ACC112 (cell line): Measurements from ENCODE around the gene ATP6V1G3.

Source experiments
- H2AFZ ChIP-seq: fragments of 200-600 bp; sonication (generic); one replicate; pipeline ENCODE4 v1.6.0; 2017; ENCODE audit warnings: antibody characterized with exemption, low read length; ENCODE audit not compliant: unreplicated experiment
- H3K27ac ChIP-seq: fragments of 200-600 bp; sonication (generic); 2 replicates; pipeline ENCODE4 v1.5.1; 2014; ENCODE audit warnings: low read depth, mild to moderate bottlenecking, antibody characterized with exemption, low read length, moderate library complexity
- H3K27me3 ChIP-seq: fragments of 200-600 bp; sonication (generic); 2 replicates; pipeline ENCODE4 v1.6.1; 2014; ENCODE audit warnings: mild to moderate bottlenecking, antibody characterized with exemption, low read length, moderate library complexity, mixed read lengths; ENCODE audit not compliant: insufficient read depth
- H3K36me3 ChIP-seq: fragments of 200-600 bp; sonication (generic); 2 replicates; pipeline ENCODE4 v1.6.1; 2016; ENCODE audit warnings: mild to moderate bottlenecking, antibody characterized with exemption, low read length, moderate library complexity, mixed read lengths; ENCODE audit not compliant: insufficient read depth
- H3K4me1 ChIP-seq: fragments of 200-600 bp; sonication (generic); one replicate; pipeline ENCODE4 v1.6.1; 2016; ENCODE audit warnings: low read length, mixed read lengths; ENCODE audit not compliant: insufficient read depth, unreplicated experiment, control insufficient read depth
- H3K4me3 ChIP-seq: fragments of 200-600 bp; sonication (generic); 2 replicates; pipeline ENCODE4 v1.5.1; 2014; ENCODE audit warnings: mild to moderate bottlenecking, low read depth, low read length
- H3K79me2 ChIP-seq: fragments of 200-600 bp; sonication (generic); one replicate; pipeline ENCODE4 v1.6.0; 2016; ENCODE audit warnings: low read length; ENCODE audit not compliant: control insufficient read depth, unreplicated experiment, insufficient read depth

ATP6V1G3 gene

GRCh38 chr1:198560161-198560560 is 19.7 kb upstream of the ATP6V1G3 start:
- no peak overlapping the region for H2AFZ ChIP-seq
- H3K27ac ChIP-seq = no peak overlapping the region

GRCh38 chr1:198559362-198559761 is 18.9 kb upstream of the ATP6V1G3 start:
- peaks cover 21% of the 10 kb centered on the region for H3K4me1 ChIP-seq
- H3K79me2 ChIP-seq = no peaks in the 10 kb centered on the region
- H2AFZ ChIP-seq = no peak overlapping the region
- no peaks in the 10 kb centered on the region for H3K27me3 ChIP-seq
- no peaks in the 10 kb centered on the region for H3K36me3 ChIP-seq
- no peak overlapping the region for H3K4me3 ChIP-seq
- H3K27ac ChIP-seq = no peak overlapping the region

More at GRCh38 chr1:198560161-198560560, 19.7 kb upstream of the ATP6V1G3 start:
- H3K4me1 ChIP-seq = peaks cover 21% of the 10 kb centered on the region
- no peaks in the 10 kb centered on the region for H3K36me3 ChIP-seq
- no peak overlapping the region for H3K4me3 ChIP-seq
- no peaks in the 10 kb centered on the region for H3K27me3 ChIP-seq
- H3K79me2 ChIP-seq = no peaks in the 10 kb centered on the region

GRCh38 chr1:198558402-198558801 is 17.9 kb upstream of the ATP6V1G3 start:
- H3K4me1 ChIP-seq = peaks cover 21% of the 10 kb centered on the region
- H3K27ac ChIP-seq = no peak overlapping the region
- H3K27me3 ChIP-seq = no peaks in the 10 kb centered on the region
- no peak overlapping the region for H2AFZ ChIP-seq
- H3K36me3 ChIP-seq = no peaks in the 10 kb centered on the region
- no peaks in the 10 kb centered on the region for H3K79me2 ChIP-seq
- no peak overlapping the region for H3K4me3 ChIP-seq

GRCh38 chr1:198556971-198557370 is 16.5 kb upstream of the ATP6V1G3 start:
- no peaks in the 10 kb centered on the region for H3K36me3 ChIP-seq
- H3K4me1 ChIP-seq = peaks cover 21% of the 10 kb centered on the region
- peak overlapping the region; percentile 57 for H2AFZ ChIP-seq
- H3K4me3 ChIP-seq = no peak overlapping the region
- H3K27me3 ChIP-seq = no peaks in the 10 kb centered on the region
- H3K27ac ChIP-seq = no peak overlapping the region
- no peaks in the 10 kb centered on the region for H3K79me2 ChIP-seq

- no peaks in the 10 kb centered on the region for H3K79me2 ChIP-seq
- no peaks in the 10 kb centered on the region for H3K36me3 ChIP-seq
- no peak overlapping the region for H3K27ac ChIP-seq
- no peaks in the 10 kb centered on the region for H3K4me1 ChIP-seq
- H3K27me3 ChIP-seq = no peaks in the 10 kb centered on the region
- no peak overlapping the region for H3K4me3 ChIP-seq
- no peak overlapping the region for H2AFZ ChIP-seq
These were observed 12.4 kb upstream of the ATP6V1G3 start for GRCh38 chr1:198552668-198553416.

GRCh38 chr1:198550941-198551524 is 10.6 kb upstream of the ATP6V1G3 start:
- Histone ChIP-seq H3K4me1 (no peaks in the 10 kb centered on the region), H3K36me3 (no peaks in the 10 kb centered on the region), H3K4me3 (no peak overlapping the region), H3K27me3 (no peaks in the 10 kb centered on the region), H3K27ac (no peak overlapping the region), H3K79me2 (no peaks in the 10 kb centered on the region), H2AFZ (no peak overlapping the region)

GRCh38 chr1:198549866-198550265 is 9.4 kb upstream of the ATP6V1G3 start:
- no peaks in the 10 kb centered on the region for H3K4me1 ChIP-seq
- no peak overlapping the region for H3K27ac ChIP-seq
- no peak overlapping the region for H3K4me3 ChIP-seq
- no peaks in the 10 kb centered on the region for H3K36me3 ChIP-seq
- H2AFZ ChIP-seq = no peak overlapping the region
- no peaks in the 10 kb centered on the region for H3K79me2 ChIP-seq
- no peaks in the 10 kb centered on the region for H3K27me3 ChIP-seq

- no peaks in the 10 kb centered on the region for H3K4me1 ChIP-seq
- H2AFZ ChIP-seq = no peak overlapping the region
- H3K4me3 ChIP-seq = no peak overlapping the region
- H3K36me3 ChIP-seq = no peaks in the 10 kb centered on the region
- no peaks in the 10 kb centered on the region for H3K79me2 ChIP-seq
- no peaks in the 10 kb centered on the region for H3K27me3 ChIP-seq
- no peak overlapping the region for H3K27ac ChIP-seq
These were observed 8.4 kb upstream of the ATP6V1G3 start for GRCh38 chr1:198548890-198549289.

GRCh38 chr1:198545156-198545555 is 4.7 kb upstream of the ATP6V1G3 start:
- H3K27me3 ChIP-seq = no peaks in the 10 kb centered on the region
- no peak overlapping the region for H2AFZ ChIP-seq
- no peaks in the 10 kb centered on the region for H3K79me2 ChIP-seq
- no peaks in the 10 kb centered on the region for H3K36me3 ChIP-seq
- no peak overlapping the region for H3K4me3 ChIP-seq
- no peak overlapping the region for H3K27ac ChIP-seq
- no peaks in the 10 kb centered on the region for H3K4me1 ChIP-seq

GRCh38 chr1:198544265-198544664 is 3.8 kb upstream of the ATP6V1G3 start:
- no peaks in the 10 kb centered on the region for H3K36me3 ChIP-seq
- H3K79me2 ChIP-seq = no peaks in the 10 kb centered on the region
- no peak overlapping the region for H3K27ac ChIP-seq
- no peak overlapping the region for H3K4me3 ChIP-seq
- no peak overlapping the region for H2AFZ ChIP-seq
- H3K4me1 ChIP-seq = no peaks in the 10 kb centered on the region
- no peaks in the 10 kb centered on the region for H3K27me3 ChIP-seq

- Histone ChIP-seq H3K4me3 (no peak overlapping the region), H3K79me2 (no peaks in the 10 kb centered on the region), H3K4me1 (no peaks in the 10 kb centered on the region), H3K36me3 (no peaks in the 10 kb centered on the region), H3K27ac (no peak overlapping the region), H2AFZ (peak overlapping the region; percentile 72), H3K27me3 (no peaks in the 10 kb centered on the region)
These were observed 3.3 kb upstream of the ATP6V1G3 start for GRCh38 chr1:198543670-198544260.
